ENCODE measurements around the gene CHCHD10.

DNA sequence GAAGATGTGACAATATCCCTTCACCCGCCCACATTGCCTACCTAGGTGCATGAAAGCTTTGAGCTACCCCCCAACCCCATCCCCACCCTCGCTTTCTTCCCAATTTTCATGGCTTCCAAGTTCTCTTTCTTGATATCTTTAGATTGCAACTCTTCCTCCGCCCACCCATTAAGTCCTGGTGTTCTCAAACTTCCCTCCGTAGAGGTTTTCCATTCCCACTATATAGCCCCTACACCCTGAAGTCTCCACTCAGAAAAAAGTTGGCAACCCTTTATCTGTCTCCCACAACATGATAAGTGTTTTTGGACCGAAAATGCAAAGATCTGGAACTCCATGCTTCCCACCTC lies 17.4 kb downstream of the CHCHD10 start:
- TF ChIP-seq NRF1 (IDR thresholded peaks at IDR 0.05; ENCODE audit: low read depth, low read length) (no peak), POLR2AphosphoS5 (IDR thresholded peaks at IDR 0.05; ENCODE audit: low read depth, low read length) (no peak), TAF1 (IDR thresholded peaks at IDR 0.05; ENCODE audit: borderline replicate concordance, low read depth, low read length) (no peak), MAX (IDR thresholded peaks at IDR 0.05; ENCODE audit: low read depth) (no peak), RFX5 (IDR thresholded peaks at IDR 0.05; ENCODE audit: low read length) (no peak), YY1 (IDR thresholded peaks at IDR 0.05; ENCODE audit: low read depth) (no peak)
- TF ChIP-seq, protein P1, sequence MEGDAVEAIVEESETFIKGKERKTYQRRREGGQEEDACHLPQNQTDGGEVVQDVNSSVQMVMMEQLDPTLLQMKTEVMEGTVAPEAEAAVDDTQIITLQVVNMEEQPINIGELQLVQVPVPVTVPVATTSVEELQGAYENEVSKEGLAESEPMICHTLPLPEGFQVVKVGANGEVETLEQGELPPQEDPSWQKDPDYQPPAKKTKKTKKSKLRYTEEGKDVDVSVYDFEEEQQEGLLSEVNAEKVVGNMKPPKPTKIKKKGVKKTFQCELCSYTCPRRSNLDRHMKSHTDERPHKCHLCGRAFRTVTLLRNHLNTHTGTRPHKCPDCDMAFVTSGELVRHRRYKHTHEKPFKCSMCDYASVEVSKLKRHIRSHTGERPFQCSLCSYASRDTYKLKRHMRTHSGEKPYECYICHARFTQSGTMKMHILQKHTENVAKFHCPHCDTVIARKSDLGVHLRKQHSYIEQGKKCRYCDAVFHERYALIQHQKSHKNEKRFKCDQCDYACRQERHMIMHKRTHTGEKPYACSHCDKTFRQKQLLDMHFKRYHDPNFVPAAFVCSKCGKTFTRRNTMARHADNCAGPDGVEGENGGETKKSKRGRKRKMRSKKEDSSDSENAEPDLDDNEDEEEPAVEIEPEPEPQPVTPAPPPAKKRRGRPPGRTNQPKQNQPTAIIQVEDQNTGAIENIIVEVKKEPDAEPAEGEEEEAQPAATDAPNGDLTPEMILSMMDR (IDR thresholded peaks at IDR 0.05), result no peak
- TF ChIP-seq, protein P2, sequence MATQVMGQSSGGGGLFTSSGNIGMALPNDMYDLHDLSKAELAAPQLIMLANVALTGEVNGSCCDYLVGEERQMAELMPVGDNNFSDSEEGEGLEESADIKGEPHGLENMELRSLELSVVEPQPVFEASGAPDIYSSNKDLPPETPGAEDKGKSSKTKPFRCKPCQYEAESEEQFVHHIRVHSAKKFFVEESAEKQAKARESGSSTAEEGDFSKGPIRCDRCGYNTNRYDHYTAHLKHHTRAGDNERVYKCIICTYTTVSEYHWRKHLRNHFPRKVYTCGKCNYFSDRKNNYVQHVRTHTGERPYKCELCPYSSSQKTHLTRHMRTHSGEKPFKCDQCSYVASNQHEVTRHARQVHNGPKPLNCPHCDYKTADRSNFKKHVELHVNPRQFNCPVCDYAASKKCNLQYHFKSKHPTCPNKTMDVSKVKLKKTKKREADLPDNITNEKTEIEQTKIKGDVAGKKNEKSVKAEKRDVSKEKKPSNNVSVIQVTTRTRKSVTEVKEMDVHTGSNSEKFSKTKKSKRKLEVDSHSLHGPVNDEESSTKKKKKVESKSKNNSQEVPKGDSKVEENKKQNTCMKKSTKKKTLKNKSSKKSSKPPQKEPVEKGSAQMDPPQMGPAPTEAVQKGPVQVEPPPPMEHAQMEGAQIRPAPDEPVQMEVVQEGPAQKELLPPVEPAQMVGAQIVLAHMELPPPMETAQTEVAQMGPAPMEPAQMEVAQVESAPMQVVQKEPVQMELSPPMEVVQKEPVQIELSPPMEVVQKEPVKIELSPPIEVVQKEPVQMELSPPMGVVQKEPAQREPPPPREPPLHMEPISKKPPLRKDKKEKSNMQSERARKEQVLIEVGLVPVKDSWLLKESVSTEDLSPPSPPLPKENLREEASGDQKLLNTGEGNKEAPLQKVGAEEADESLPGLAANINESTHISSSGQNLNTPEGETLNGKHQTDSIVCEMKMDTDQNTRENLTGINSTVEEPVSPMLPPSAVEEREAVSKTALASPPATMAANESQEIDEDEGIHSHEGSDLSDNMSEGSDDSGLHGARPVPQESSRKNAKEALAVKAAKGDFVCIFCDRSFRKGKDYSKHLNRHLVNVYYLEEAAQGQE (IDR thresholded peaks at IDR 0.05; ENCODE audit: low read depth, low read length), result no peak
